ENCODE measurements around the gene NDUFA7. TPM values are rescaled to one million over a fixed set of nuclear protein-coding genes. Genes with fewer than 3 reads are reported as not detected.
"Not testable (repeated sequence)": the region's sequence is repeated elsewhere in the genome, so short reads cannot be mapped to it uniquely, and the experiment has no call there.

Gene NDUFA7
- total RNA-seq, 1 donor from 2014 or later, result 134 TPM

DNA sequence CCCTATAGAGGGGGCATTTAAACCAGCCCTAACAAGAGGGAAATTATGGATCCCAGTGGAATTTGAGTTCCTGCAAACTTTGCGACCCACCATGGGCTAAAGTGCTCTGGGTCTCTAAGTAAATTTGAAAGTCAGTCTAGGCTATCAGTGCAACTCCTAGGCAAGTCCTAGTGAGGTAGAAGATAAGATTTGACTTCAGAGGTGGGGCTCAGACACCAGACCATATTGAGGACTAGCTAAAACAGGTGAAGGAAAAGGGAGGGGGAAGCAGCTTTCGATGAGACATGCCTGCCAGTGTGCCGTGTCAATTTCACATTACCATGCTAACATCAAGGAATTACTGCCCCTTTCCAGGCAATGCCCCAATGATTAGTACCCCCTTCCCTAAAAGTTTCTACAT lies 51.5 kb downstream of the NDUFA7 start:
- Histone ChIP-seq H3K4me1 (peaks cover 8% of the 10 kb centered on the region), H3K27ac (replicated peaks) (no peak overlapping the region), H3K9me3 (replicated peaks) (no peaks in the 10 kb centered on the region), H3K27me3 (ENCODE audit: low read depth) (no peaks in the 10 kb centered on the region), H3K4me3 (no peak overlapping the region), H3K36me3 (no peaks in the 10 kb centered on the region)
- no peak for DNase-seq
- intact Hi-C loops (cut with micrococcal nuclease), result no loop called here
- TF ChIP-seq, protein P1, sequence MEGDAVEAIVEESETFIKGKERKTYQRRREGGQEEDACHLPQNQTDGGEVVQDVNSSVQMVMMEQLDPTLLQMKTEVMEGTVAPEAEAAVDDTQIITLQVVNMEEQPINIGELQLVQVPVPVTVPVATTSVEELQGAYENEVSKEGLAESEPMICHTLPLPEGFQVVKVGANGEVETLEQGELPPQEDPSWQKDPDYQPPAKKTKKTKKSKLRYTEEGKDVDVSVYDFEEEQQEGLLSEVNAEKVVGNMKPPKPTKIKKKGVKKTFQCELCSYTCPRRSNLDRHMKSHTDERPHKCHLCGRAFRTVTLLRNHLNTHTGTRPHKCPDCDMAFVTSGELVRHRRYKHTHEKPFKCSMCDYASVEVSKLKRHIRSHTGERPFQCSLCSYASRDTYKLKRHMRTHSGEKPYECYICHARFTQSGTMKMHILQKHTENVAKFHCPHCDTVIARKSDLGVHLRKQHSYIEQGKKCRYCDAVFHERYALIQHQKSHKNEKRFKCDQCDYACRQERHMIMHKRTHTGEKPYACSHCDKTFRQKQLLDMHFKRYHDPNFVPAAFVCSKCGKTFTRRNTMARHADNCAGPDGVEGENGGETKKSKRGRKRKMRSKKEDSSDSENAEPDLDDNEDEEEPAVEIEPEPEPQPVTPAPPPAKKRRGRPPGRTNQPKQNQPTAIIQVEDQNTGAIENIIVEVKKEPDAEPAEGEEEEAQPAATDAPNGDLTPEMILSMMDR (IDR thresholded peaks at IDR 0.05; ENCODE audit: borderline replicate concordance), result no peak

DNA sequence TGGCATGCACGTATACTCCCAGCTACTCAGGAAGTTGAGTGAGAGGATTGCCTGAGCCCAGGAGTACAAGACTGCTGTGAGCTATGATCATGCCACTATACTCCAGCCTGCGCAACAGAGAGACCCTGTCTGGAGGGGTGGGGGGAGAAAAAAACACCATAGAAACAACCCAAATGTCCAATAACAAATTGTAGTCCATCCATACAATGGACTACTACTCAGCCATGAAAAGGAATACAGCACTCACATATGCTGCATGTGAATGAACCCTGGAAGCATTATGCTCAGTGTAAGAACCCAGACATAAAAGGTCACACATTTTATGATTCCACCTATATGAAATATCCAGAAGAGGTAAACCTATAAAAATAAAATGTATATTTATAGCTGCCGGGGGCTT lies 55.3 kb downstream of the NDUFA7 start:
- Histone ChIP-seq H3K9me3 (replicated peaks) (no peaks in the 10 kb centered on the region), H3K4me3 (no peak overlapping the region), H3K27ac (replicated peaks) (no peak overlapping the region), H3K36me3 (peaks cover 13% of the 10 kb centered on the region), H3K4me1 (peaks cover 8% of the 10 kb centered on the region), H3K27me3 (ENCODE audit: low read depth) (no peaks in the 10 kb centered on the region)
- TF ChIP-seq, protein P1 (IDR thresholded peaks at IDR 0.05; ENCODE audit: borderline replicate concordance), result no peak
- intact Hi-C loops (cut with micrococcal nuclease), result no loop called here
- DNase-seq, result no peak

GRCh38 chr19:8264248-8264647 lies 56.9 kb downstream of the NDUFA7 start:
- intact Hi-C loops (cut with micrococcal nuclease), result not testable (repeated sequence)

DNA sequence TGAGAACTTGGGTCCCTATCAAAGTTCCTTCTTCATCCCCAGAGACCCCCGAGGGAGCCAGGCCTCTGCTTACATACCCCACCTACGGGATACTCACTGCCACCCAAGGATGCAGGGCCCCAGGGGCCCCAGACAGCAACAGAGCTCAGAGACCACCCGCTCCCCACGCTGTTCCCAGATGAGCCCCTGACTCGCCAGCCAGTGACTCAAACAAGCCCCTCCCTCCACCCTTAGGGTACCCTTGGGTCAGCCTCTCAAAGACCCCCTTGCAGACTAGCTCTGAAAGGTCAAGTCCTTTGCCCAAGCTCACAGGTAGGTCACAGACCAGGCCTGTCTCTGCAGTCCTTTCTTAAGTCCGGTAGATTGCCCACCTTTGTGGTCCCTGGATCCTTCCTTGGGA lies 58.7 kb downstream of the NDUFA7 start:
- Histone ChIP-seq H3K27me3 (ENCODE audit: low read depth) (no peaks in the 10 kb centered on the region), H3K4me3 (no peak overlapping the region), H3K4me1 (no peaks in the 10 kb centered on the region), H3K9me3 (replicated peaks) (no peaks in the 10 kb centered on the region), H3K27ac (replicated peaks) (no peak overlapping the region), H3K36me3 (peaks cover 28% of the 10 kb centered on the region)
- no peak for DNase-seq
- TF ChIP-seq, protein P1 (IDR thresholded peaks at IDR 0.05; ENCODE audit: borderline replicate concordance), result no peak
- intact Hi-C loops (cut with micrococcal nuclease), result no loop called here

More at GRCh38 chr19:8264248-8264647, 56.9 kb downstream of the NDUFA7 start:
- peaks cover 13% of the 10 kb centered on the region for H3K36me3 ChIP-seq
- not testable (repeated sequence) for H3K27me3 ChIP-seq (ENCODE audit: low read depth); H3K9me3 ChIP-seq (replicated peaks); DNase-seq; H3K4me1 ChIP-seq; H3K4me3 ChIP-seq; H3K27ac ChIP-seq (replicated peaks)

DNA sequence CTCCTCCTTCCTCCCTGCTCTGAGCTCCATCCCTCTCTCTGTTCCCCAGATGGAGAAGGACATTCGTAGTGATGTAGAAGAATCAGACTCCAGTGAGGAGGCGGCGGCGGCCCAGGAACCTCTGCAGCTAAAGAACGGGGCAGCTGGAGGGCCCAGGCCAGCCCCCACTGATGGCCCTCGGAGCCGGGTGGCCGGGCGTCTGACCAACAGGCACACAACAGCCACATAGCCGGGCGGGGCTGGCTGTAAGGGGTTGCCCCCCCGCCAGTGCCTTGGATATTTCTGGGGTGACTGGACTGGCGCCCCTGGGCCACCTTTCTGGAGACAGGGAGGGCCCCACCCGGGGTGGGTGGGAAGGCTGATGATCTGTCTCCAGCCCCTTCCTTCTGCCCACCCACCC lies 59.3 kb downstream of the NDUFA7 start:
- H3K36me3 ChIP-seq, result peaks cover 33% of the 10 kb centered on the region
- no peaks in the 10 kb centered on the region for H3K4me1 ChIP-seq
- H3K4me3 ChIP-seq, result no peak overlapping the region
- H3K27me3 ChIP-seq (ENCODE audit: low read depth), result no peaks in the 10 kb centered on the region
- H3K9me3 ChIP-seq (replicated peaks), result no peaks in the 10 kb centered on the region
- intact Hi-C loops (cut with micrococcal nuclease), result no loop called here
- no peak for DNase-seq
- TF ChIP-seq, protein P1 (IDR thresholded peaks at IDR 0.05; ENCODE audit: borderline replicate concordance), result no peak
- H3K27ac ChIP-seq (replicated peaks), result no peak overlapping the region

DNA sequence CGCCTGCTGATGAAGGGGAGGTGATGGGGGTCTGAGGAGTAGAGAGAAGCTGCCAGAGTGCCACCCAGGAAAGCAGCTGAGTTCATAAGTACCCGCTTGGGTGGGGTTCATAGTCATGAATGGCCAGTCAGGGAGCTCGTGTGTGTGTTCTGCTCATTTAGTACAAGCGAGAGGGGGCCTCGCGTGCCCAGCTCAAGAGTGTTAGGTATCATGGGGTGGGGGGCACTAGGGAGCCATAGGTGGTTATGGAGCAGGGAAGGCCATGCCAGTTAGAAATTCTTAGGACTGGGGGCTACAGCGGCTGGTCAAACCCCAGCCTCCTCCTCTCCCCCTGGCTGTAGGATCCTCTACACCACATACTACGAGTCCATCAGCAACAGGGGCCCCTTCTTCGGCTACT lies 59.8 kb downstream of the NDUFA7 start:
- Histone ChIP-seq H3K36me3 (peaks cover 39% of the 10 kb centered on the region), H3K4me1 (no peaks in the 10 kb centered on the region), H3K4me3 (no peak overlapping the region), H3K27ac (replicated peaks) (no peak overlapping the region), H3K9me3 (replicated peaks) (no peaks in the 10 kb centered on the region), H3K27me3 (ENCODE audit: low read depth) (no peaks in the 10 kb centered on the region)
- no peak for DNase-seq
- intact Hi-C loops (cut with micrococcal nuclease), result no loop called here
- TF ChIP-seq, protein P1 (IDR thresholded peaks at IDR 0.05; ENCODE audit: borderline replicate concordance), result no peak

Other genes starting within 250 kb of the NDUFA7 start
- gene FBN3, start 171.8 kb downstream of the NDUFA7 start, total RNA-seq, result not detected
- 16.5 TPM for gene CERS4, start 112.0 kb downstream of the NDUFA7 start, total RNA-seq
- gene CD320, start 13.0 kb downstream of the NDUFA7 start, total RNA-seq, result 31.8 TPM
- 967 TPM for gene RPS28, start 121 bp upstream of the NDUFA7 start, total RNA-seq
- gene KANK3, start 21.9 kb upstream of the NDUFA7 start, total RNA-seq, result 19.9 TPM
- 8.4 TPM for gene ANGPTL4, start 42.8 kb upstream of the NDUFA7 start, total RNA-seq
- gene RAB11B, start 69.0 kb upstream of the NDUFA7 start, total RNA-seq, result 157 TPM
- gene MARCHF2, start 91.9 kb upstream of the NDUFA7 start, total RNA-seq, result 109 TPM
- gene HNRNPM, start 123.6 kb upstream of the NDUFA7 start, total RNA-seq, result 104 TPM
- gene PRAM1, start 181.3 kb upstream of the NDUFA7 start, total RNA-seq, result 0.36 TPM
- gene ZNF414, start 192.8 kb upstream of the NDUFA7 start, total RNA-seq, result 17.0 TPM

Measured in left ventricle myocardium inferior (tissue), 1 donor.